Measurements from ENCODE around the gene RPAP2.
"Not testable (repeated sequence)": the region's sequence is repeated elsewhere in the genome, so short reads cannot be mapped to it uniquely, and the experiment has no call there.

RPAP2 gene

GRCh38 chr1:92376345-92376744, 77.5 kb downstream of the RPAP2 start:
- no peak for DNase-seq (ENCODE audit: low read depth)

GRCh38 chr1:92377991-92378390, 79.1 kb downstream of the RPAP2 start:
- not testable (repeated sequence) for DNase-seq (ENCODE audit: low read depth)

- DNase-seq (ENCODE audit: low read depth) = no peak
Observed at GRCh38 chr1:92380867-92381266, 82.0 kb downstream of the RPAP2 start.

- DNase-seq (ENCODE audit: low read depth) = not testable (repeated sequence)
Observed at GRCh38 chr1:92393966-92394365, 95.1 kb downstream of the RPAP2 start.

GRCh38 chr1:92398519-92398918, 99.7 kb downstream of the RPAP2 start:
- no peak for DNase-seq (ENCODE audit: low read depth)

- DNase-seq (ENCODE audit: low read depth) = no peak
Observed at GRCh38 chr1:92399076-92399475, 100.2 kb downstream of the RPAP2 start.

GRCh38 chr1:92404661-92405060, 105.8 kb downstream of the RPAP2 start:
- no peak for DNase-seq (ENCODE audit: low read depth)

- no peak for DNase-seq (ENCODE audit: low read depth)
Observed at GRCh38 chr1:92408825-92409224, 110.0 kb downstream of the RPAP2 start.

- DNase-seq (ENCODE audit: low read depth) = no peak
Observed at GRCh38 chr1:92409946-92410549, 111.2 kb downstream of the RPAP2 start.

GRCh38 chr1:92410706-92411105, 111.8 kb downstream of the RPAP2 start:
- no peak for DNase-seq (ENCODE audit: low read depth)

GRCh38 chr1:92411511-92411910, 112.7 kb downstream of the RPAP2 start:
- DNase-seq (ENCODE audit: low read depth) = no peak

- DNase-seq (ENCODE audit: low read depth) = no peak
Observed at GRCh38 chr1:92419642-92420041, 120.8 kb downstream of the RPAP2 start.

- DNase-seq (ENCODE audit: low read depth) = no peak
Observed at GRCh38 chr1:92424381-92424780, 125.5 kb downstream of the RPAP2 start.

- no peak for DNase-seq (ENCODE audit: low read depth)
Observed at GRCh38 chr1:92425617-92426016, 126.8 kb downstream of the RPAP2 start.

GRCh38 chr1:92430030-92430429, 131.2 kb downstream of the RPAP2 start:
- DNase-seq (ENCODE audit: low read depth) = no peak

GRCh38 chr1:92434572-92434971, 135.7 kb downstream of the RPAP2 start:
- not testable (repeated sequence) for DNase-seq (ENCODE audit: low read depth)

- no peak for DNase-seq (ENCODE audit: low read depth)
Observed at GRCh38 chr1:92439291-92439690, 140.4 kb downstream of the RPAP2 start.

GRCh38 chr1:92441316-92441696, 142.4 kb downstream of the RPAP2 start:
- DNase-seq (ENCODE audit: low read depth) = no peak

GRCh38 chr1:92441697-92442342, 143.0 kb downstream of the RPAP2 start:
- no peak for DNase-seq (ENCODE audit: low read depth)

GRCh38 chr1:92442351-92442750, 143.5 kb downstream of the RPAP2 start:
- no peak for DNase-seq (ENCODE audit: low read depth)

- DNase-seq (ENCODE audit: low read depth) = no peak
Observed at GRCh38 chr1:92443893-92444292, 145.0 kb downstream of the RPAP2 start.

- DNase-seq (ENCODE audit: low read depth) = no peak
Observed at GRCh38 chr1:92444351-92444750, 145.5 kb downstream of the RPAP2 start.

GRCh38 chr1:92445865-92446264, 147.0 kb downstream of the RPAP2 start:
- DNase-seq (ENCODE audit: low read depth) = no peak

GRCh38 chr1:92446546-92446945, 147.7 kb downstream of the RPAP2 start:
- DNase-seq (ENCODE audit: low read depth) = no peak

All from stimulated activated CD8-positive, alpha-beta memory T cell treated with anti-CD3 and anti-CD28 coated beads, Interleukin-7, amount 100 ng/mL, for 24 hours (primary cell).